GM21717 (cell line): ENCODE data around the gene HOXD4.

Source experiments
- ATAC-seq: cut with Tn5 transposase; IDR thresholded peaks from one replicate; pipeline ENCODE4 v1.9.1; 2021; ENCODE audit warnings: mild to moderate bottlenecking, moderate library complexity; ENCODE audit not compliant: unreplicated experiment

HOXD4 gene

DNA sequence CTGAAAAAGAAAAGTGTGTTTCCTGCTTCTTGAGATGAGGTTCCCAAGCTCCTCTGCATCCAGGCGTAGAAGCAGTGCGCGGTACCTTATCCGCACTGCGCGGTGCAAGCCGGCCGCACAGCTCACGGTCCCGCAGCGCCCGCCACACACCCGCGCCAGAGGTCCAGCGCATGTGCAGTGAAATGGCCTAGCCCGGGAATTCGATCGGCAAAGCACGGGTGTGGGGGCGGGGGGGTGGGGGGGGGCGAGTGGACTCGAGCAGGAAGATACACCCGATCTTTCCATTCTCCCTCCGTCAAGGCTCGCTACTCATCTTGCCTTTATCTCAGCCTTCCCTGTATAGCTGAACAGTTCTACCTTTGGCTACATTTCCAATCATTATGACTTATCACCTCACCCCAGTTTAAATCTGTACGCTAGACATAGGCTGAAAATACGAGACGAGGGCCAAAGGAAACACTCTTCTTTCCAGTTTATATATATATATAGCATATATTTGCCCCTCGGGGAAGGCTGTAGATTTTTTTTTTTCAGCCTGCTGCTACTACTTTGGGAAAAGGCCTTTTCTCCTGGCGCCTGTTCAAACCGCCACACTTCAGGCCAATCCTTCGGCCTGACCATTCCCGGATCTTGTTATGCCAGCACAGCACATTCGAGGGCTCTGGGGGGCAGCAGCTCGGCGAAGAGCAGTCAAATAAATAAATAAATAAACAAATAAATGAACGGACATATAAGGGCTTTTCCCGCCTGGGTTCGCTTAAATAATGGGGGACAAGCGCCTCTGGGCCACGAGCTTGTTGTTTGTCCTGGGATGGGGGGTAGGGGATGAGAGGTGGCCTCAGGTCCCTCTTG, 11.5 kb upstream of the HOXD4 start:
- ATAC-seq = no peak

GRCh38 chr2:176140513-176141317, 10.6 kb upstream of the HOXD4 start:
- peak; percentile 96 for ATAC-seq

DNA sequence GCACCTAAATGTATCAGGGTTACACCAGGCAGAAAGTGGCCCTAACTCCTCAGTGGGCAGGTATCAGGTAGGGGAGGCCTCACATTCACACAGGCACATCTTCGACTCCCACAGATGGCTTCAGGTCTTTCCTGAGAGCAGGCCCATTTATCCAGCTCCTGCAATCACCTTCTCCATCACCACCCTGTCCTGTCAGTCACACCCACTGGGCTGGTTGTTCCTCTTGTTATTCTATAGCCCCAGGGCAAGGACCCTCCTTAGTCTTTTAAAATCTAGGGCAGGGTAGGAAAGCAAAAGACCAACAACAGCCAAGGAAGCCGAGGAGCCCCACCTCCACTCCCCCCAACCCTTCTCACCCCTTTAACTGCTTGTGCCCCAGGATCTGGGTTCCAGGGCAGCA, 9.1 kb upstream of the HOXD4 start:
- ATAC-seq = no peak

GRCh38 chr2:176145085-176145969, 6.0 kb upstream of the HOXD4 start:
- ATAC-seq = no peak

- no peak for ATAC-seq
Measured at GRCh38 chr2:176146101-176146500, 5.2 kb upstream of the HOXD4 start.

DNA sequence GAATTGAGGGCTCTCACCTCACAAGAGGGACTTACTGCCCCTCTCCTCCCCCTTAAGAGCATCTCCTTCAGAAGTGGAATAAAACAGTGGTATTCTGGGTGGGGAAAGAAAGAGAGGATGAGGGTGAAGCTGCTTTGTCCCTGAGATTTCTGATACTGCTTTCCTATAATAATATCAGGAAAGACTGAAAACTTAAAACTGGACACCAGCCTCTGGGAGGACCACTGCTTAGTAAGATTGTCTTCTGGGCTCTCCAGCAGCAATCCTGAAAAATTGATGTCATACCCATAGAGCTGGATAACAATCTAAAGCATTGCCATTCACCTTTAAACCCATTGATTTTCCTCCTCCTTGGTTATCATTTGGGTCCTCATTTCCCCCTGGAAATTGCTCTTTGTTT, 4.7 kb upstream of the HOXD4 start:
- no peak for ATAC-seq

GRCh38 chr2:176147210-176147799, 4.0 kb upstream of the HOXD4 start:
- ATAC-seq = no peak

DNA sequence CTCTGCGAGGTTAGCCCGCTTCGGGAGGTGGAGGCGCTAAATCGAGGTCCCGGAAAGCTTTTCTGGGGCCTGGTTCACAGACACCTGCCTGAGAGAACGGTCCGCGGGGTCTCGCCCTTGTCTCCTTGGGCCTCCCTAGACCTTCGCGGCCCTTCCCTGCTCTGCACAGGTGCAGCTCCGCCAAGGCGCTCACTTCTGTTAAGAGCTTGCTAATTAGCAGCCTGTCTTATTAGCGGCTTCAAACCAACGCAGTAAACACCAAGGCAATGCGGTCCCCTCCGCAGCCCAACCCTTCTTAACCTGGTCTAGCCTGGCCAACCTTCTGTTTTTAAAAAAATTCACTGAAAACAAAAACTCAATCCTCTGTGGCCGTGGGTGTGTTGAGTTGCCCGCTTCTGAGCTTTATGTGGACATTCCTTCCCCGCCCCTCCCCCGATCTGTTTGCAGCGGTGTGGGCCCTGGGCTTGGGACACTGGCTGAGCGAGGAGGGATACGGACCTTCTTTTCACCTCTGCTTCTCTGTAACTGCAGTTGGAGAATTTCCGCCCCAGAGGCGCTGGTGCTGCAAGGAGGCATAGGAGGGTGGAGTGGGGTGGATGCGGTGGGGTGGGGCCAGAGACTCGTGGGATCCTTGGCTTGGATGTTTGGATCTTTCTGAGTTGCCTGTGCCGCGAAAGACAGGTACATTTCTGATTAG, 3.4 kb upstream of the HOXD4 start:
- ATAC-seq = no peak

DNA sequence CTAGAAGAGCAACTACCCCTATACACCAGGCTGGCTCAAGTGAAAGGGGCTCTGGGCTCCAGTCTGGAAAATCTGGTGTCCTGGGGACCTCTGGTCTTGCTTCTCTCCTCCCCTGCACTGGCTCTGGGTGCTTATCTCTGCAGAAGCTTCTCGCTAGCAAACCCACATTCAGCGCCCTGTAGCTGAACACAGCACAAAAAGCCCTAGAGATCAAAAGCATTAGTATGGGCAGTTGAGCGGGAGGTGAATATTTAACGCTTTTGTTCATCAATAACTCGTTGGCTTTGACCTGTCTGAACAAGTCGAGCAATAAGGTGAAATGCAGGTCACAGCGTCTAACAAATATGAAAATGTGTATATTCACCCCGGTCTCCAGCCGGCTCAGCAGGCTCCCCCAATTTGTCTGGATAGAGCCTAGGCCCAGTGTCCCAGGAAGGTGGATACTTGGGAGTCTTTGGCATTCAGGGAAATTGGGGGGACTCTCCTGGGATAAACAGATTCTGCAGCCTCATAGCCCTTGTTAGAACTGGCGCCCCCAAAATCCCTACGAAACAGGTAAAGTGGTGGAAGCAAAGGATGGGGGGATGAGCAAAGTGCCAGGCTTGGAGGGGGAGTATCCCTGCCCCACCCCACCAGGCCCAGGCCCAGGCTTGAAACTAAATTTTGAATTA, 2.5 kb upstream of the HOXD4 start:
- ATAC-seq = no peak

- ATAC-seq = no peak
Measured at GRCh38 chr2:176149481-176149938, 1.8 kb upstream of the HOXD4 start.

DNA sequence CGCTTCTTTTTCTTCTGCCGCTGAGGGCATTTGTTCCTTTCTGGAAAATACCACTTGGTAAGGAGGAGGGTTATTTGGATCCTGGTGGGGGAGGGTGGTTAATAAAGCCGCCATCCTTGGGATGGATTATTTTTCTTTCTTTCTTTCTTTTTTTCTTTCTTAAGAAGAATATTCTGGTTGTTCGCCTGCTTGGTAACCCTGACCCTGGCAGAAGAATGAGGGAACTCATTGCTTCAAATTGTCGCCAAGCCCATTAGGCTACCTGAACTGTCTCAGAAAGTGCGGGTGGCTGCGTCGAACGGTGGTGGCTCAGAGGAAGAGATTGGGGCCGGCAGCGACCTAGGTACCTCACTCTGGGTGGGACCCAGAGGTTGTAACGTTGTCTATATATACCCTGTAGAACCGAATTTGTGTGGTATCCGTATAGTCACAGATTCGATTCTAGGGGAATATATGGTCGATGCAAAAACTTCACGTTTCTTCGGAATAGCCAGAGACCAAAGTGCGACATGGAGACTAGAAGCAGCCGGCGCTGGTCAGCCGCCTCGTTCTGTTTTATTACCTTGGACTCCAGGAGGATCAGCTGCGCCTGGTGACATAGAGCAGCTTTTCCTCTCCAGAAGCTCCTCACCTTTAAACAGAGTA, 1.3 kb upstream of the HOXD4 start:
- no peak for ATAC-seq

DNA sequence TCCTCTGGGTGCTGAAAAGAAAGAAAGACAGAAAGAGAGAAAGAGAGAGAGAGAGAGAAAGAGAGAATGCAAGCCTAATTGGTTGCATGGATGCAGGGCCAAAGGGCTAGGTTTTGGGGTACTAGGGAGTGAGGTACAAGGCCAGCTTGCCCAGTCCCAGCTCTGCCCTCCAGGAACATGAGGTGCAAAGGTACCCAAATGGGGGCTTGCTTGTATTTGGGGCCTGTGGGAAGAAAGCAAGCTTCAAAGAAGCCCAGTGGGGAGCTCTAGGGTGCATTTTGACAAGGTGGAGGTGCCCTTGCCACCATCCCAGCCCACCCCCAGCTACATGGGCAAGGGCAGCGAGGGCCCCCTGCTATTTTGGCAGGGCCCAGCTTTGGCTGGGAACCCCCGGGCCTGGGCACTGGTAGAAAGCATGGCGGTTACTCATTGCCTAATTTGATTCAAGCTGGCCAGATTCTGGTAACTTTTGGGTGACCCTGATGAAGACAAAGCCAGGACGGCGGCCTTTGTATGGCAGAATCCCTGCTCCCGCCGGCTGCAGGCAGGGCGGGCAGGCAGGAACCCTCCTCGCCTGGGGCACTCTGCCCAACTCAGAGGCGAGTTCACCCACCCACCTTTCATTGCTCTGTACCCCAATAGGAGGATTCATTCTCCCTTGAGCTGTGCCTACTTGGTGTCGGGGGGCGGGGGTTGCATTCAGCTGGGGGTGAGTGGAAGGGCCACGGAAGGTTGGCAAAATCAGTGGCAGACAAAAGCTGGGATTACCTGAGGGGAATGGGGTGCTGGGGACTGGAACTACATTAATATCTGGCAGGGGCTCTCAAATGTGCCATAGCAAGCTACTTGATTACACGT, 537 bp upstream of the HOXD4 start:
- ATAC-seq = no peak

DNA sequence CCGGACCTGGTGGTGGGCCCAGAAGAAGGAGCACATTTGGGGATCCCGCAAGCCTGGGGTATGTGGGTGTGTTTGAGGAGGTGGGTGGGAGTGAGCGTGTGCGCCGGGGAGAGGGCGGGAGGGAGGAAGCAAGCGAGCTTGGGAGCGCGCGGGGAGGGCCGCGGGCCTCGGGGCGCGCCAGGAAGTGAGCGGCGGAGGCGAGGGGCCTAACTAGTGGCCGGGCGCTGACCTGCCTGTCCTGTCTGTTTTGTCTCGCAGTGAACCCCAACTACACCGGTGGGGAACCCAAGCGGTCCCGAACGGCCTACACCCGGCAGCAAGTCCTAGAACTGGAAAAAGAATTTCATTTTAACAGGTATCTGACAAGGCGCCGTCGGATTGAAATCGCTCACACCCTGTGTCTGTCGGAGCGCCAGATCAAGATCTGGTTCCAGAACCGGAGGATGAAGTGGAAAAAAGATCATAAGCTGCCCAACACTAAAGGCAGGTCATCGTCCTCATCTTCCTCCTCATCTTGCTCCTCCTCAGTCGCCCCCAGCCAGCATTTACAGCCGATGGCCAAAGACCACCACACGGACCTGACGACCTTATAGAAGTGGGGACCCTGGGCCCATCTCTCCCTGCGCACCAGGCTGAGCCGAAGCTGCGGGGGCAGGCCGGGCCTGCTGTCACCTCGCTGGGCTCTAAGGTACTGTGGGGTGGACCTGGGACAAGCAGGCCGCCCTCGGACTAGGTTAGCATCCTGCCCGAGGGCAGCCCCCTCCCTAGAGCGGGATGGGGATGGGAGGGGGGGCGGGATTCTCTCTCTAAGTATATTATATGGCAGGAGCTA, 1.2 kb downstream of the HOXD4 start:
- ATAC-seq = no peak

DNA sequence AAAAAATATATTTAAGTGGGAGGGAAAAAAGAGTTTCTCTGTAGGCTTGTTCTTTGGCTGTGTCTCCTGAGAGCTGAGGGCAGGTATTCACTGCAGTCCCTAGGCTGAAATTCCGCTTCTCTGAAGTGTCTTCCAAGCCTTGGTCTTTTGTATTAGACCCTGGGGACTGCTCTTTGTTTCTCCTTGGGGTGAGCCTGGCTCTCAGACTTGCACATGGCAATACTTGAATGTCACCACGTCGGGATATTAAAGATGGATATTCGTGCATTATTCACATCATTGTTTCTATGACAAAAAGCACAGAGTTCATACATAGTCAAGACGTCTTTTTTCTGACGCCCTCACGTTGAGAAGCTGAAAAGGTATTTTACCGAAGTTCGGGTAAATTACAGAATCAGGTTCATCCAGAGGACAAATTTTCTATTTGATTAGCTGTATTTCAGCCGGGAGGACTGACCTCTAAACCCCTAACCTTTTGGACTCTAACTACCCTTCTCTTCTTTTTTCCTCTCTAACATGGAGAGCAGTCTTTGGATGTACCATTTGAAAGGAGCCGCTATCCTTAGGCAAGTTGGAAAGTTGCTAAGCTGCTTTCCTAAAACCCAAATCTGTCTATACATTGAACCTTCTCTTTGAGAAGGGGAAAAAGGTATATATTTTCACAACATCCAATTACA, 3.4 kb downstream of the HOXD4 start:
- no peak for ATAC-seq

DNA sequence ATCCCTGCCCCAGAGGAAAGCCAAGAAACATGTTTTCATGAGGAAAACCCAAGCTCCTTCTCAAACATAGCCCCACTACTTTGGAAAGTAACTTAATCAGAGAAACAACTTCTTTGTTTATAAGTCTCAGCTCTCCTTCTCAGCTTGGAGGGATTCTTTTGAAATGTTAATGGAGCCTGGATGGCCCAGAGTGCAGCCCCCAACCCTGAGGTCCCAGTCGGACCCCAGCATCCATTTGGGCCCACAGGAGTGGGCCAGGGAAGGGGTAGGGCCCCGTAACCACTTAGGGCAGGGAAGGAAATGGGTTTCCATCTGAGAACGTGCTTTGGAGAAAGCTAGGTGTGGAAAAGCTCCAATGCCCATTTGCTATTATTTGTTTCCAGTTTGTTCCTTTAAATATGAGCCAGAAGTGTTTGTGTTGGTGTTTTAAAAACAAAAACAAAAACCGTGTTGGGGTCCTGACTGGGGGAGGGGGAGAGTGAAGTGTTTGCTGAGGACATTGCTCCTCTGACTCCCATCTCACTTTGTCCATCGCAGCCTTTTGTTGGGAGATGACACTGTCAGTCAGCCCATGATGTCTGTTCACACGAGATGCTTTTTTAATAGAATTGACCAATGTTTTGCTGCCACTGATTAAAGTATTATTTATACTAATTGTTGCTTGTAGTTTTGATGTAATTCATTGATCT, 4.2 kb downstream of the HOXD4 start:
- ATAC-seq = no peak

DNA sequence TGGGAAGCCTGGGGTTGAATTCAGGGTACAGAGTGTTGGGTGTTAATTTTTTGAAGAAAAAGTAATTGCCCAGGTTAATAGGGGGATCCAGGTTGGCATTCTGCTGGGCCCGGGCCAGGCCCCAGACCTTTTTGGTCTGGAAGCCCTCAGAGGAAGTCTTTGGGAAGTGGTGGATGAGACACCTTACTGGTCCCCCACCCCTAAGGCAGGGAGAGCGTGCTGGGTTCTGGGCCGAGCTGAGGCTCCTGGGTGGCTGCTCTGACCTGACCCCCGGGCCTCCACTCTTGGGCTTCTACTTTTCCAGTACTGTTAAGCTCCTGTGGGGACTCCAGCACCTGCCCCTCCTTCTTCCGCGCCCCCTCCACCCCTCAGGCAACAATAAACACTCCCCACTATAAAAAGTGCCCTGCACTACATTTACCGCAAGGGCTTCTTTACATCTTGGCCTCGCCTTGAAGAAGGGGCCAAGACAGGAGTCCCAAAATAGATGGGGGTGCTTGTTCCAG, 5.0 kb downstream of the HOXD4 start:
- no peak for ATAC-seq
